Epithelial cell of proximal tubule (primary cell): ENCODE data around the gene ASS1. TPM values are rescaled to one million over a fixed set of nuclear protein-coding genes. Genes with fewer than 3 reads are reported as not detected.

Experiments used
- DNase-seq: peaks from one replicate; pipeline ENCODE4 v3.0.0-alpha.2; 2011; ENCODE audit warnings: low read depth
- H3K4me3 ChIP-seq: 2 replicates; pipeline ENCODE4 v1.5.1; 2011; ENCODE audit warnings: low read depth, mild to moderate bottlenecking, low read length
- total RNA-seq: library from RNA; depleted of rRNA; stranded (reverse); fragments of >200 nt; gene quantifications from 2 replicates; pipeline ENCODE4 v1.2.3, GENCODE V29; 2015
- TF ChIP-seq, protein P1 (sequence below): conservative IDR thresholded peaks from 2 replicates; pipeline ENCODE4 v1.5.1; 2012; ENCODE audit warnings: low read depth, mild to moderate bottlenecking, low read length

Gene ASS1
- total RNA-seq, 1 donor from 2014 or later: 9.4 TPM

DNA sequence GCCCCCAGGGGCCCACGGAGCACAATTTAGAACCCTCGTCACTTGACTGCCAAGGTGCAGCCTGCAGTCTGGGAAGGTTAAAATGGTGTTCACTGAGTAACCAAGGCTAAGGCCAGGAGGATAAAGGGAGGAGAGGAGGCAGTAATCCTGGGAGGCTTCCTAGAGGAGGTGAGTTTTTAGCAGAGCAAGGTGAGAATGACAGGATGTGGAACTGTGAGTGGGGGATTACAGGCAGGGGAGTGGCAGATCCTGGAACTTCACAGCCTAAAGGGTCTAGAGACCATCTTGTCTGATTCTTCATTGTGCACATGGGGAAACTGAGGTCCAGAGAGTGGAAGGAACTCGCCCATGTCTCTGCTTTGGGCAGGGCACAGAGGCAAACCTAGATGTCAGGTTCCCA, 42.5 kb upstream of the ASS1 start:
- no peak overlapping the region for H3K4me3 ChIP-seq
- no peak for DNase-seq
- TF ChIP-seq, protein P1, sequence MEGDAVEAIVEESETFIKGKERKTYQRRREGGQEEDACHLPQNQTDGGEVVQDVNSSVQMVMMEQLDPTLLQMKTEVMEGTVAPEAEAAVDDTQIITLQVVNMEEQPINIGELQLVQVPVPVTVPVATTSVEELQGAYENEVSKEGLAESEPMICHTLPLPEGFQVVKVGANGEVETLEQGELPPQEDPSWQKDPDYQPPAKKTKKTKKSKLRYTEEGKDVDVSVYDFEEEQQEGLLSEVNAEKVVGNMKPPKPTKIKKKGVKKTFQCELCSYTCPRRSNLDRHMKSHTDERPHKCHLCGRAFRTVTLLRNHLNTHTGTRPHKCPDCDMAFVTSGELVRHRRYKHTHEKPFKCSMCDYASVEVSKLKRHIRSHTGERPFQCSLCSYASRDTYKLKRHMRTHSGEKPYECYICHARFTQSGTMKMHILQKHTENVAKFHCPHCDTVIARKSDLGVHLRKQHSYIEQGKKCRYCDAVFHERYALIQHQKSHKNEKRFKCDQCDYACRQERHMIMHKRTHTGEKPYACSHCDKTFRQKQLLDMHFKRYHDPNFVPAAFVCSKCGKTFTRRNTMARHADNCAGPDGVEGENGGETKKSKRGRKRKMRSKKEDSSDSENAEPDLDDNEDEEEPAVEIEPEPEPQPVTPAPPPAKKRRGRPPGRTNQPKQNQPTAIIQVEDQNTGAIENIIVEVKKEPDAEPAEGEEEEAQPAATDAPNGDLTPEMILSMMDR: no peak

DNA sequence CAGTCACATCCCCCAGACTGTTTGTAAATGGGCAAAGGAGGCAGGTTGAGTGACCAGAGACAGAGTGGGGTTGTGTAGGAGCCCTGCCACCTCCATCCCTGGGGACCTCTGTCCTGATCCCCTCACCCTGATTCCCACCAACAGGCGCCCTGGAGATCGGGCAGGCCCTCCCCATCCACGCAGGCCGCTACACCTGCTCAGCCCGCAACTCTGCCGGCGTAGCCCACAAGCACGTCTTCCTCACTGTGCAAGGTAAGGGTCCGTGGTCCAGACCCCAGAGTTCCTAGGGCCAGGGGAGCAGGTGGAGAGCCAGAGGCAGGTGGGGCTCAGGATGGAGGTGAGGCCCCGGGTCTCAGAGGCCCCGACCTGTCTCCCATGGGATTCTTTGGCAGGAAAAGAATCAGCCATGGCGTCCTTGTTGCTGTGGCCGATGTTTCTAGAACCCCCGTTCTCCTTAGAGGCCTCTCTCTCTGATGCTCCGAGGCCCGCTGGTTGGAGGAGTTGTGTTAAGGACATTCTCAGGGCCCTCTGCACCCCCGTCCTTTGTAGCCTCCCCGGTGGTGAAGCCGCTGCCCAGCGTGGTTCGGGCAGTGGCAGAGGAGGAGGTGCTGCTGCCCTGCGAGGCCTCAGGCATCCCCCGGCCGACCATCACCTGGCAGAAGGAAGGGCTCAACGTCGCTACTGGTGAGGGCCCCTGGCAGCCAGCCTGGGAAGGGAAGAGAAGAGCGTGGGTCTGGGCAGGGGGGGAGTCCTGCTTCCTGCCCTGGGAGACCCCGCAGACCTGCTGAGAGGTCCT, 41.9 kb upstream of the ASS1 start:
- no peak for DNase-seq
- TF ChIP-seq, protein P1: no peak
- H3K4me3 ChIP-seq: no peak overlapping the region

DNA sequence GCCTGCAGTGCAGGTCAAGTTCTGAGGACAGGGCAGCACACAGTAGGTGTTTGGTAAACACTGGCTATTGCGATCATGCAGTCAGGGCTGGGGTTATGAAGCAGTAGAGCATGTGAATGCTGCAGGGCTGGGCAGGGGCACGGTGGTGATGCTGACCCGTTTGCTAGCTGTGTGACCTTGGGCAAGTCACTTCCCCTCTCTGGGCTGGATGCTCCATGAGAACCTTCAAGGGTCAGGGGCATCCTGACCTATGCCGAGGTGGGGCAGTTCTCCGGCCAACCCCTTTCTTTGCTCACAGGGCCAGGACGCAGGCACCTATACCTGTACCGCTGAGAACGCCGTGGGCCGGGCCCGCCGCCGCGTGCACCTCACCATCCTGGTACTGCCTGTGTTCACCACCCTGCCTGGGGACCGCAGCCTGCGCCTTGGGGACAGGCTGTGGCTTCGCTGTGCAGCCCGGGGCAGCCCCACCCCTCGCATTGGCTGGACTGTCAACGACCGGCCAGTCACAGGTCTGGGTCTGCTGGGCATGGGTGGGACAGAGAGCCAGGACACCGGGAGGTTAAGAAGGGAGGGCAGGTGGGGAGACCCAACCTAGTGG, 39.0 kb upstream of the ASS1 start:
- H3K4me3 ChIP-seq: no peak overlapping the region
- TF ChIP-seq, protein P1: no peak
- no peak for DNase-seq

DNA sequence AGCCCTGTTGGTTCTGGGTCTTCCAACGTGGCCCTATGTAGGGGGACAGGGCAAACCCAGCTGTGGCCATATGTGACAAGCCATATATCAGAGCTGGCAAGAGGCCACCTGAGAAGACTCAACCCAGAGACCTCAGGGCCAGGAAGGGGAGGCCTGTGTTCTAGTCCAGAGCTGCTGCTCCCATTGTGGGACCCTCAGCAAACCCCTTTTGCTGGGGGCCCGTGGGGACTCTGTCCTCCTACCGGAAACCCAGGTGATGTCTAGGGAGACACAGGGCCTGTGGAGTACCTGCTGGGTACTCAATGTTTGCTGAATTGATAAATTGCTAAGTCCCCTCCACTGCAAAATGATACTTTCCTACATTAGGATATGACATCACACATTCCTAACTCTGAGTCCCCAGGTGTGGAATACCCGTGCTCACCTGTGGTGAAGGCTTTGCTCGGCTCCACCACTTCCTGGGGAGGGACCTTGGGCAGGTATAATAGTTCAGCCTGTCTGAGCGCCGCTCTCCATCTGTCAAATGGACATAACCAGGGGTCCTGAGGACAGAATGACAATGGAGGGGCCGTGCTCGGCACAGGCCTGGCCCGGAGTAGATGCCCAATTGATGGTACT, 38.4 kb upstream of the ASS1 start:
- no peak for DNase-seq
- H3K4me3 ChIP-seq: no peak overlapping the region
- TF ChIP-seq, protein P1: no peak

DNA sequence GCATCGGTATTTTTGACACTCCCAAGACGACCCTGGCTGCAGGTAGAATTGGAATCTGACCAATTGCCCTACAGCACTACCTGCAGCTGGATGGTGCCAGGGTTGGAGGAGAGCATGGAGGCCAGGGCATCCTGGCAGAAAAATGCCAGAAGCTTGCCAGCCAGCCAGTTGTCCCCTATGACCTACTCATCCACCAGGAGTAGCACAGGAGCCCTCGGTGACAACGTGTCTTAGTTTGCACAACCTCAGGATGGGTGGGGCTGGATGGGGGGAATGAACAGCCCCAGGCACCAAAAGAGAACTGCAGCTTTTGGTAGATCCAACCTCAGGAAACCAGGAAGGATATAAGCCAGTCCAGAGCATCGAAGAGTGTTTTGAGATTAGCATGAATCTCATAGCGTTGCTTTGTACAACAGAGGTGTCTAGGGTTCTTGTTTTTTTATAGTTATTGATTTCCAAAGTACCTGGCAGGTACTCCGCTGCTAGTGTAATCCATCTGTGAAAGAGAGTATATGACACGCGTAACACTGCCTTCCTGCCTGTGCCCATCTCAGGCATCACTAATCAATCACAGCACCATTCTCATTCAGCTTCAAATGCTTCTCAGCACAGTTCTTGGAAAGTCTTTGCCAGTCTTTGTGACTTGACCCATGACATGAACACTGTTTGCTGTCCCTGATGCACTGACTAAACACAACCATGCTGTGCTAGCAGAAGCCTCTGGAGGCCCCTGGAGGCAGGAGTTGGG, 36.7 kb upstream of the ASS1 start:
- TF ChIP-seq, protein P1: no peak
- no peak overlapping the region for H3K4me3 ChIP-seq
- no peak for DNase-seq

DNA sequence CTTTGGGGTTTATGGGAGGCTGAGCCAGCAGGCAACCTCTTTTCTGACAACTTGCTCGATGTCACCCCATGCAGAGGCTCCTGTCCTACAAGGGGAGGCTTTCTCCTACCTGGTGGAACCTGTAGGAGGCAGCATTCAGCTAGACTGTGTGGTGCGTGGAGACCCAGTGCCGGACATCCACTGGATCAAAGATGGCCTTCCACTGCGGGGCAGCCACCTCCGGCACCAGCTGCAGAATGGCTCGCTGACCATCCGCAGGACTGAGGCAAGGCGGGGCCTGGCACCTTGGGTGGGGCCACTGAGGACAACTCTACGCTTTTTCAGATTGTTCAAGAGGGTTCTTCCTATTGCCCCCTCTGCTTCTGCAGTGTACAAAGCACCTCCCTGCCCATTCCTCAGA, 36.1 kb upstream of the ASS1 start:
- TF ChIP-seq, protein P1: peak; percentile 17
- no peak overlapping the region for H3K4me3 ChIP-seq
- DNase-seq: no peak
